PC-3 (cell line): ENCODE data around the gene ADAMTS3. TPM values are rescaled to one million over a fixed set of nuclear protein-coding genes. Genes with fewer than 3 reads are reported as not detected.

Experiments used
- ATAC-seq: fragments of 200-7000 bp; cut with Tn5 transposase; 2 replicates; pipeline ENCODE4 v1.9.1; 2020; ENCODE audit warnings: mild to moderate bottlenecking, moderate library complexity
- BruUV-seq: library from RNA; stranded (reverse); fragments of 400-500 nt; replicated peaks from 2 replicates; lab custom pipeline; 2021; lab: Mats Ljungman, UMichigan
- CTCF ChIA-PET: fragments of 300-600 bp; sonication (Branson Sonifier 250); formaldehyde crosslinking; loops from one replicate; lab custom pipeline; 2022; ENCODE audit warnings: antibody characterized with exemption; lab: Charles Lee
- POLR2A ChIA-PET: fragments of 300-600 bp; sonication (Branson Sonifier 250); formaldehyde crosslinking; loops from one replicate; lab custom pipeline; 2022; ENCODE audit warnings: antibody characterized with exemption; ENCODE audit not compliant: unreplicated experiment; lab: Charles Lee
- DNase-seq: peaks from one replicate; pipeline ENCODE4 v3.0.0-alpha.2; 2015
- H2AFZ ChIP-seq: fragments of 300-600 bp; sonication (generic); 2 replicates; pipeline ENCODE4 v1.6.0; 2016; ENCODE audit warnings: antibody characterized with exemption, low read length
- H3F3A ChIP-seq: fragments of 300-600 bp; sonication (generic); one replicate; pipeline ENCODE4 v1.6.0; 2017; ENCODE audit warnings: antibody characterized with exemption, low read length, control low read depth, mild to moderate bottlenecking; ENCODE audit not compliant: unreplicated experiment
- H3K27ac ChIP-seq: fragments of 300-600 bp; sonication (generic); 2 replicates; pipeline ENCODE4 v1.5.1; 2016; ENCODE audit warnings: mild to moderate bottlenecking, low read length
- H3K27me3 ChIP-seq: fragments of 300-600 bp; sonication (generic); 2 replicates; pipeline ENCODE4 v1.6.1; 2016; ENCODE audit warnings: low read length, mixed read lengths
- H3K36me3 ChIP-seq: fragments of 300-600 bp; sonication (generic); 2 replicates; pipeline ENCODE4 v1.6.1; 2016; ENCODE audit warnings: low read depth, mixed run types, low read length, mixed read lengths
- H3K4me1 ChIP-seq: fragments of 300-600 bp; sonication (generic); 2 replicates; pipeline ENCODE4 v1.5.1; 2016; ENCODE audit warnings: low read length; ENCODE audit not compliant: insufficient read depth
- H3K4me2 ChIP-seq: fragments of 300-600 bp; sonication (generic); 2 replicates; pipeline ENCODE4 v1.6.0; 2016; ENCODE audit warnings: low read length
- H3K4me3 ChIP-seq: fragments of 300-600 bp; sonication (generic); 2 replicates; pipeline ENCODE4 v1.5.1; 2016; ENCODE audit warnings: mild to moderate bottlenecking, low read length, mixed read lengths
- H3K79me2 ChIP-seq: fragments of 300-600 bp; sonication (generic); 2 replicates; pipeline ENCODE4 v1.6.1; 2017; ENCODE audit warnings: low read length, mixed read lengths
- H3K9ac ChIP-seq: fragments of 300-600 bp; sonication (generic); 2 replicates; pipeline ENCODE4 v1.6.0; 2016; ENCODE audit warnings: mild to moderate bottlenecking, low read length
- H3K9me2 ChIP-seq: fragments of 300-600 bp; sonication (generic); replicated peaks from 2 replicates; pipeline ENCODE4 v1.6.1; 2016; ENCODE audit warnings: mixed run types, low read length, mixed read lengths
- H3K9me3 ChIP-seq: fragments of 300-600 bp; sonication (generic); 2 replicates; pipeline ENCODE4 v1.6.1; 2016; ENCODE audit warnings: low read length, mixed read lengths
- H4K20me1 ChIP-seq: fragments of 300-600 bp; sonication (generic); 2 replicates; pipeline ENCODE4 v1.6.1; 2016; ENCODE audit warnings: low read length, mixed read lengths
- EZH2 ChIP-seq: fragments of 300-600 bp; sonication (generic); IDR thresholded peaks from one replicate; pipeline ENCODE4 v1.6.1; 2017; ENCODE audit warnings: antibody characterized with exemption, mild to moderate bottlenecking, low read length; ENCODE audit not compliant: unreplicated experiment
- EZH2phosphoT487 ChIP-seq: fragments of 300-600 bp; sonication (generic); IDR thresholded peaks from 2 replicates; pipeline ENCODE4 v1.6.1; 2018; ENCODE audit warnings: mild to moderate bottlenecking, antibody characterized with exemption, low read length, borderline replicate concordance
- intact Hi-C: fragments of 100-400 bp; cut with micrococcal nuclease; formaldehyde crosslinking; loops from 2 replicates; pipeline ENCODE4 v1.9.0; 2023
- total RNA-seq: library from RNA; depleted of rRNA; stranded (reverse); fragments of >200 nt; gene quantifications from 2 replicates; pipeline ENCODE4 v1.2.3, GENCODE V29; 2014
- TF ChIP-seq, protein P1 (sequence below): fragments of 300-600 bp; sonication (generic); conservative IDR thresholded peaks from 2 replicates; pipeline ENCODE4 v1.5.1; 2017; ENCODE audit warnings: antibody characterized with exemption, low read depth, mild to moderate bottlenecking, low read length

Gene ADAMTS3
- total RNA-seq, 1 experiment from 2014 or later: 3.5 TPM

DNA sequence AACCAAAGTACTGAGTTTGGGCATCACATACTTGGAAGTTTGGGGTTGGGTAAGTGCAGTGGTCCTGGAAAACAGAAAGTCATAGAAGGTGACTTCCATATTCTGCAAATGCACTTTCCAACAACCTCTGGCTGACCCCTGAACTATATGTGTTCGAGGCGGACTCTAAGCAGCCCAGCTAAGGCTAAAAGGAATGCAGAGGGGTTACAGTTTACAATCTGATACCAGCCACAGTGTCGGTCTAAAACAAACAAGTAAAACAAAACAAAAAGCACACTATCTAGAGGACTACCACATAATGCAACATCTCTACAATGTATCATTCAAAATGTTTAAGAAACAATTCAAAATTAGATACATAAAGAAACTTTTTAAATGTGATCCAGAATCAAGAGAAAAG lies 185.6 kb downstream of the ADAMTS3 start:
- ChIA-PET CTCF (no interaction called here), POLR2A (no interaction called here)
- BruUV-seq: no TSS peak
- Histone ChIP-seq H4K20me1 (no peaks in the 10 kb centered on the region), H3K4me1 (no peaks in the 10 kb centered on the region), H3K27ac (no peak overlapping the region), H3K27me3 (no peaks in the 10 kb centered on the region), H3K9me3 (no peaks in the 10 kb centered on the region), H3K36me3 (no peaks in the 10 kb centered on the region), H3K79me2 (no peaks in the 10 kb centered on the region), H3F3A (no peaks in the 10 kb centered on the region), H3K4me3 (no peak overlapping the region), H2AFZ (no peak overlapping the region), H3K9me2 (no peaks in the 10 kb centered on the region), H3K9ac (no peak overlapping the region), H3K4me2 (no peak overlapping the region)
- TF ChIP-seq EZH2: no peak
- TF ChIP-seq, protein P1, sequence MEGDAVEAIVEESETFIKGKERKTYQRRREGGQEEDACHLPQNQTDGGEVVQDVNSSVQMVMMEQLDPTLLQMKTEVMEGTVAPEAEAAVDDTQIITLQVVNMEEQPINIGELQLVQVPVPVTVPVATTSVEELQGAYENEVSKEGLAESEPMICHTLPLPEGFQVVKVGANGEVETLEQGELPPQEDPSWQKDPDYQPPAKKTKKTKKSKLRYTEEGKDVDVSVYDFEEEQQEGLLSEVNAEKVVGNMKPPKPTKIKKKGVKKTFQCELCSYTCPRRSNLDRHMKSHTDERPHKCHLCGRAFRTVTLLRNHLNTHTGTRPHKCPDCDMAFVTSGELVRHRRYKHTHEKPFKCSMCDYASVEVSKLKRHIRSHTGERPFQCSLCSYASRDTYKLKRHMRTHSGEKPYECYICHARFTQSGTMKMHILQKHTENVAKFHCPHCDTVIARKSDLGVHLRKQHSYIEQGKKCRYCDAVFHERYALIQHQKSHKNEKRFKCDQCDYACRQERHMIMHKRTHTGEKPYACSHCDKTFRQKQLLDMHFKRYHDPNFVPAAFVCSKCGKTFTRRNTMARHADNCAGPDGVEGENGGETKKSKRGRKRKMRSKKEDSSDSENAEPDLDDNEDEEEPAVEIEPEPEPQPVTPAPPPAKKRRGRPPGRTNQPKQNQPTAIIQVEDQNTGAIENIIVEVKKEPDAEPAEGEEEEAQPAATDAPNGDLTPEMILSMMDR: no peak
- TF ChIP-seq EZH2phosphoT487: no peak
- intact Hi-C loops: no loop called here
- DNase-seq (no peak), ATAC-seq (no peak)

DNA sequence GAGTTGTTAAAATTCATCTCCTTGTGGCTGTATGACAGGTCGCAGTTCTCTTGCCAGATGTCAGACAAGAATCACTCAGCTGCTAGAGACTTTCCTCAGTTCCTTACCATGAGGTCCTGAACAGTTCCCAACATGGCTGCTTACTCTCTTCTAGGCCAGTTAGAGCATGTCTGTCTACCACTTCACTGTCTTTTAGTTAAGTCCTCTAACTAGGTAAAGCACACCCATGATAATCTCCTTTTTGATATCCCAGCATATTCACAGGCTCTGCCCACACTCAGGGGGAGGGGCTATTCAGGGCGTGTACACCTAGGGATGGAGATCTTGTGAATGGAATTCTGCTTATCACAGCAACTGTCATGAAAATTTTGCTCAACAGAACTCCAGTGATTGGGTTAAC lies 190.1 kb downstream of the ADAMTS3 start:
- H2AFZ ChIP-seq: no peak overlapping the region
- ChIA-PET CTCF (no interaction called here), POLR2A (no interaction called here)

DNA sequence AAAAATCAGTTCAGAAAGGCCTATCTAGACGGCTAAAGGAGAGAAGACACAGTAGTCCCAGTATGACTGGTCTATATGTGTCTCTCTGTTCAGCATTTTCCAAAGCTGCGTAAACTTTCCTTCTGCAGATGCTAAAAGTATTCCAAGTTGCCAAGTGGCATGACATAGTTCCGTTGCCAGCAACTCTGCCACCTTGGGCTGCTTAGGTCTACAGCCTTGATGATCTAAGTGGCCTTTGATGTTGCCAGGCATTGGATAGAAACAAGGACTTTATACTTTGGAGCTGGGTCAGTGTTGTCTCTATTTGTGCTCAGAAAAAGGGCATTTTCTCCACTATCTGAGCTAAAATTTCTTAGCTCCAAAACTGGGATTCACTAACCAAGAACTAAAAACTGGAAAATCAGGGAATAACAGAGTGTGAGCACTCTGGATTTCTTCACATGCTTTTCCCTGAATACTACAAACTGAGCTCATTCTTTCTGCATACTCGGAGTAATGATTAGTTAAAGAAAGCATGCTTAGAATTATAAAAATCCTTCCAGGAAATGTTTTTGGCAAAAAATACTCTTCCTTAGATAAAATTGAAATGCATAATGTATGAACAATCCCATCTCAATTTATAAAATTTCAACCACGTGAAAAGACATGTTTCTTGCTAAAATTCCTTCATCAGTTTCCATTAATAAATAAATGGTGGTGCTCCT lies 191.4 kb downstream of the ADAMTS3 start:
- POLR2A ChIA-PET: no interaction called here
- no peak overlapping the region for H3K4me2 ChIP-seq
- no peaks in the 10 kb centered on the region for H4K20me1 ChIP-seq
- no TSS peak for BruUV-seq
- intact Hi-C loops: no loop called here
- no peak for TF ChIP-seq EZH2
- TF ChIP-seq, protein P1: no peak
- no peak for TF ChIP-seq EZH2phosphoT487
- H3K9ac ChIP-seq: no peak overlapping the region
- no peak overlapping the region for H3K27ac ChIP-seq
- H3K36me3 ChIP-seq: no peaks in the 10 kb centered on the region
- no peaks in the 10 kb centered on the region for H3F3A ChIP-seq
- peaks cover 12% of the 10 kb centered on the region for H3K4me1 ChIP-seq
- no peaks in the 10 kb centered on the region for H3K27me3 ChIP-seq
- H3K4me3 ChIP-seq: no peak overlapping the region
- no peaks in the 10 kb centered on the region for H3K9me2 ChIP-seq
- DNase-seq (no peak), ATAC-seq (no peak)
- H3K79me2 ChIP-seq: no peaks in the 10 kb centered on the region
- CTCF ChIA-PET: no interaction called here
- H3K9me3 ChIP-seq: no peaks in the 10 kb centered on the region
- H2AFZ ChIP-seq: no peak overlapping the region

More for the DNA sequence above, 190.1 kb downstream of the ADAMTS3 start:
- ATAC-seq (no peak), DNase-seq (no peak)
- intact Hi-C loops: no loop called here
- H3K79me2 ChIP-seq: no peaks in the 10 kb centered on the region
- no peaks in the 10 kb centered on the region for H3F3A ChIP-seq
- no peaks in the 10 kb centered on the region for H3K27me3 ChIP-seq
- H4K20me1 ChIP-seq: no peaks in the 10 kb centered on the region
- no peaks in the 10 kb centered on the region for H3K9me2 ChIP-seq
- no peak overlapping the region for H3K27ac ChIP-seq
- no peak overlapping the region for H3K4me3 ChIP-seq
- H3K9me3 ChIP-seq: no peaks in the 10 kb centered on the region
- H3K36me3 ChIP-seq: no peaks in the 10 kb centered on the region
- peaks cover 12% of the 10 kb centered on the region for H3K4me1 ChIP-seq
- H3K9ac ChIP-seq: no peak overlapping the region
- TF ChIP-seq EZH2phosphoT487: no peak
- TF ChIP-seq EZH2: no peak
- TF ChIP-seq, protein P1: no peak
- BruUV-seq: no TSS peak
- no peak overlapping the region for H3K4me2 ChIP-seq
